Measurements from ENCODE around the gene CDH5.

CDH5 gene

DNA sequence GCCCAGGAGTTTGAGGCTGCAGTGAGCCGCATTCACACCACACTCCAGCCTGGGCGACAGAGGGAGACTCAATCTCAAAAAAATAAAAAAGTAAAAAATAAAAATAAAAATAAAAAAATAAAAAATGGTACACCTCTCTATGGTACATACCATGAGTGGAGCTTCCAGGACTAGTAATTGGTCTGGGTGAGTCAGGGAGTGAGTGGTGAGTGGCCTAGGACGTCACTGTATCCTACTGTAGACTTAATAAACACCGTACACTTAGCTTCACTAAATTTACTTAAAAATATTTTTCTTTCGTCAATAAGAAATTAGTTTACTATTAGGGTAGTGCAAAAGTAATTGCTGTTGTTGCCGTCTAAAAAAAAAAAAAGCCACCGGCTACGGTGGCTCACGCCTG is 9.0 kb downstream of the CDH5 start:
- DNase-seq, result no peak

DNA sequence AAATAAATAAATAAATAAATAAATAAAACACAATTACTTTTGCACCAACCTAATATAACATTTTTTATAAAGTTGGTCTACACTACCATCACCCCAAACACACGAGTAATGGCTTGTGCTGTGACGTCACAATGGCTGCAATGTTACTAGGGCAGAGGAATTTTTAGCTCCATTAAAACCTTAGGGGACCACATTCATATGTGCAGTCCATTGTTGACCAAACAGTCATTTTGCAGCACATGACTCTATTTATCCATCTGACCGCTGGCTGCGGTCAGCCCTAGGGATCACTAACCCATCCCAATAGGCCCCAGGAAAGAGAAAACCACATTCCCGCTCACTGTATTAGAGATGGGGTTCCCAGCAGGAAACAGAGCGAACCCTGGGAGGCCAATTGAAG is 9.6 kb downstream of the CDH5 start:
- DNase-seq, result no peak

DNA sequence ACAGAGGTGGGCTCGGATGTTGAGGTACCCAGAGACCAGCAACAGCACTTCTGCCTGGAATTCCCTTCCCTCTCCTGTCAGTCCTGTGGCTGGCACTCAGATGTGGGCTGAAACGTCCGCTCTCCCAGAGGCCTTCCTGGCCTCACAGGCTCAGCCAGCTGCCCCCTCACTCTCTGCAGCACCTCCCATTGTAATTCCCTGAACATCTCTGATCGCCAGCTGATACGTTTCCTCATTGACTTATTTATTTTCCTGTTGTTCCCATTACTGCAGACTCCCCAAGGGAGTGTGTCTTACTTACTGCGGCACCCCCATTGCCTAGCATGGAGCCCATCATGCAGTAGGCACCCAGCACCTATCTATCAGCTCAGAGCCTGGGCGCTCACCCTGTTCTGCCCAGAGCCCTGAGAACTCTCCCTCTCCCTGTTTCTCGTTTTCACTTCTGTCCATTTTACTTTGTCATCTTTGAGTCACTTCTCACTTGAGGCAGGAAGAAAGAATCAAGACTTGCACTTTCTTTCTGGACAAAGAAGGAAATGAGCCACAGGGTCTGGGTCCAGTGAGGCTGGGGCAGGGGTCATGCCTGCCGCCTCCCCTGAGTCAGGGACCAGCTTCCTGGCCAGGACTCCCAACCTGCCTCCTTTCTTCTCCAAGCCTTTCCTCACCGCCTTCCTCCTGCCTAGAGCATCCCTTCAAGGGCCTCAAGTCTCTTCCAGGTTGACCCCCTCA is 10.2 kb downstream of the CDH5 start:
- DNase-seq, result no peak

DNA sequence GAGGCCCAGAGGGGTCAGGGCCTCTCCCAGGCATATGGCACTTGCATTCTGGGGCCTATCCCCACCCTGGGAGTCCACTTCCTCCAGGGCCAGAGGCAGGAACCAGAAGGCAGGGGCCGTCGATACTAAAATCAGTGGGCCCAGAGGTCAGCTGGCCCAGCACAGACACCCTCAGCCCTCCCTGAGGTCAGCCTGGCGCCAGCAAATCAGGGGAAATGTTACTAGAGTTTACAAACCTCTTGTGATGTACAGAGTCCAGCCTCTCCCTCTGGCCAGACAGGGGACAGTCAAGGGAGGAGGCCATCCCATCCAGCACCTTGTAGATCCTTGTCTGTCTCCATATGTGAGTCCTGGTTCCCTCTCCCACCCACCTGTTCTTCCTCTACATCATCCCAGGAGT is 10.8 kb downstream of the CDH5 start:
- DNase-seq, result no peak

DNA sequence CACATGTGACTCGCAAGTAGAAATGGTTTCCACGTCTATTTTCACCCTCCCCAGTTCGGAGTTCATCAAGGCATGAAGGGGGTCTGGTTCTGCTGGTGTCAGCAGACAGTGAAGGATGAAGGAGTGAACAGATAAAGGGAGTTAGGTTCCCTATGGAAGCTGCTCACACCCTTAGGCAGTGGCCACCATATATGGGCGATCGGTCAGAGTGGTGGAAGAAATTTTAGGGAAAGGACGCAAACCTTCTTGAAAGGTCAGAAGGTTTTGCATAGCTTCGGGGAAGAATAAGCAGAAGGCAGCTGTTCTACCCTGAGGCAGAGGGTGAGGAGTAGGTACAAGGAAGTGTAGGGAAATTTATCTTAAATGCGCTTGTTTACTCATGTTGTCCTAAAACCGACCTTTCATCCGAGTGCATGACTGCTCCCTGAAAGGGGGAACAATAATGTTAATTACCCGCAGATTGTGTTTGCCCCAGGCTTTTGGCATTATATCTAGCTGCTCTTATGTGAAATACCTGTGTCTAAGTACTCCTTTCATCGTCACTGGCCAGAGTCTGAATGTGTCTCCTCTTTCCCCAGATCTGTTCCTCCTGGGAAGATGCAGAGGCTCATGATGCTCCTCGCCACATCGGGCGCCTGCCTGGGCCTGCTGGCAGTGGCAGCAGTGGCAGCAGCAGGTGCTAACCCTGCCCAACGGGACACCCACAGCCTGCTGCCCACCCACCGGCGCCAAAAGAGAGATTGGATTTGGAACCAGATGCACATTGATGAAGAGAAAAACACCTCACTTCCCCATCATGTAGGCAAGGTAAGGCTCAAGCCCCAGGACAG is 12.5 kb downstream of the CDH5 start:
- no peak for DNase-seq

DNA sequence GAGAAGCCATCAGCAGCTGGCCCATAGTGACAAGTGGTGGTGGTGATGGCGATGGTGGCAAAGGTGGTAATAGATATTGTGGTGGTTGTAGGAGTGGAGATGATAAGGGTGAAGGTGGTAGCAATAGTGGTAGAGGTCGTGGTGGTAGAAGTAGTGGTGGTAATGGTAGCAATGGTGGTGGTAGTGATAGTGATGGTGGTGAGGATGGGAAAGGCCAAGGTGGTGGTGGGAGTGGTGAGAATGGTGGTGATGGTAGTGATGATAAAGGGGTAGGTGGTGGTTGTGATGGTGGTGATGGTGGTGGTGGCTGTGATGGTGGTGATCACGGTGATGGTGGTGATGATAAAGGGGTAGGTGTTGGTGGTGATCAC is 13.1 kb downstream of the CDH5 start:
- DNase-seq, result no peak

DNA sequence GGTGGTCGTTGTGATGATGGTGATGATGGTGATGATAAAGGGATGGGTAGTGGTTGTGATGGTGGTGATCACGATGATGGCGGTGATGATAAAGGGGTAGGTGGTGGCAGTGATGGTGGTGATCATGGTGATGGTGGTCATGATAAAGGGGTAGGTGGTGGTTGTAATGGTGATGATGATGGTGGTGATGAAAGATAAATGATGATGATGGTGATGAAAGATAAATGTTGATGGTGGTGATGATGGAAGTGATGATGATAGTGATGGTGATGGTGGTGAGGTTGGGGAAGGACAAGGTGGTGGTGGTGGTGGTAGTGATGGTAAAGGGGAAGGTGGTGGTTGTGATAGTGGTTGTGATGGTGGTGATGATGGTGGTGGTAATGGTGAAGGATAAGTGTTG is 13.9 kb downstream of the CDH5 start:
- DNase-seq, result no peak

DNA sequence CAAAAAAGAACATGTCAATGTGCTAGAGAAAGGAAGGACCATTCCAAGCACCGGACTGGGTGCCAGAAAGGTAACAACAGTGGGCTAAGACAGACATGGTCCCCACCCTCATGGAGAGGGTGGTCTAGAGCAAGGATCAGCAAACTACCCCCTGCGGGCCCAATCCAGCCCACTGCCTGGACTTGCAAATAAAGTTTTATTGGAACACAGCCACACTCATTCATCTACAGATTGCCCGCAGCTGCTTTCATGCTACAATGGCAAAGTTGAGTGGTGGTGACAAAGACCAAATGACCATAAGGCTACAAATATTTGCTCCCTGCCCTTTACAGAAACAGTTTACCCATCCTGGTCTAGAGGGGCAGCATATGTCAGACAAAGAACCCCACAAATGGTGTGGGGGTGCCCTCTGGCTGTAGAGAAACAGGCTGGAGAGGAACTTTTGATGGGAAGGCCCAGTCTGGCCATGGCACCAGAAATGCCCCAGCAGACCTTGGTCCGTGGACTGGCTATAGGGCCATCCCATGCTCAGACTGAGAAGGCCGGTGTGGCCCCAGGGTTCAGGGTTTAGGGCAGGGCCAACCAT is 15.2 kb downstream of the CDH5 start:
- DNase-seq, result no peak

DNA sequence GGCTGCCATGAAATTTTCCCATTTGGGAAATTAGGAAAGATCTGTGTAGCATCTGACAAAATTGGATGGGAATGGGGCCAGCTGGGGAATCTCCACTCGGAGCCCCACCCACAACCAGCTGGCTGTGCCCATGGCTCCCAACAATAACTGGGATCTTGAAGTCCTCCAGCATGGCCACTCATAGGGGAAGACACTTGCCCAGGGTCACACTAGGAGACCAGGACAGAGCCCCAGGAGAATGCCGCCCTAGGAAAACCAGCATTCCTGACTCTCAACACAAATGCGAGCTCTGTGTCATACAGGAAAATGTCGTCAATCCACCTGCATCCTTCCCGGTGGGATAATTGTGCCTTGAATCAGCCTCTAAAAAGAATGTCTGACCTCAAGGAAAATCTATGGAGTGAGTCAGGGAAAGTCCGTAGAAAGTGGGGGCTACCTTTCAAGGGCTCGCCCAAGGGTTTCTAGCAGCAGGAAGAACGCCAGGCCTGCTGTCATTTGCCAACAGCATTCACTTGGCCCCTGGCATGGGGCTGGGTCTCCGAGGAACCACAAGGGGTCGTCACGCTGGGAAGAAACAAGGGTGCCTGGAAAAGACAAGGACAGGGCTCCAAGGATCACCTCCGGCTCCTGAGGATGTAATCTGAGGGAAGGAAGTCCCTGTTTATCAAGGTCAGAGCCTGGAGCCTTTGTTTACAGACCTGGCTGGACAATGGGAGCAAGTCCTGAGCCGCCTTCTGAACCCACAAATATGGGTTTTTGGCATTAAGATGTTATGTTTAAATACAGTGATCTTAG is 15.9 kb downstream of the CDH5 start:
- DNase-seq, result no peak

DNA sequence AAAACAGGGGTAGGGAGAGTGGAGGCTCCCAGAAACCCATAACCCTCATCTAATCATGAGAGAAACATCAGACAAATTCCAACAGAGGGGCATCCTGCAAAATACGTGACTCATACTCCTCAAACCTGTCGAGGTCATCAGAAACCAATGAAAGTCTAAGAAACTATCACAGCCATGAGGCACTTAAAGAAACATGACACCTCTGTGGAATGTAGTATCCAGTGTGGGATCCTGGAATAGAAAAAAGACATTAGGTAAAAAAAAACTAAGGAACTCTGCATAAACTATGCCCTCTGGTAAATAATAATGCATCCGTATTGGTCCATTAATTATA is 16.4 kb downstream of the CDH5 start:
- no peak for DNase-seq

DNA sequence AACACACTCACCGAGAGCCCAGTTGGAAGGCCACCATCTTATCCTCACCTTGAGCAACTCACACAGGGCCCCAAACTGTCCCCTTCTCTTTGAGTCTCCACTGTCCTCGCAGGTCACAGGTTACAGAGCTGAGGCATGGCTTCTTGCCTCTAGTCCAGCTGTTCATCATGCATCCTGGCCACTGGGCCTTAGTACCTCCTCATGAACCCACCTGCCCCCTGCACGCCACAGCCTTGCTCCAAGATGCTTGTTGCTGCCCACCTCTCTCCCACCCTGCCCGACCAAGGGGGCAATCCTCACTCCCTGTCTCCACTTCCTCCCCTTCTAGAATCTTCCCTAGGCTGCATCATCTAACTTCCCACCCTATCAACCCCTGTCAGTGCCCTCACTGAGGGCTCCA is 17.1 kb downstream of the CDH5 start:
- no peak for DNase-seq

DNA sequence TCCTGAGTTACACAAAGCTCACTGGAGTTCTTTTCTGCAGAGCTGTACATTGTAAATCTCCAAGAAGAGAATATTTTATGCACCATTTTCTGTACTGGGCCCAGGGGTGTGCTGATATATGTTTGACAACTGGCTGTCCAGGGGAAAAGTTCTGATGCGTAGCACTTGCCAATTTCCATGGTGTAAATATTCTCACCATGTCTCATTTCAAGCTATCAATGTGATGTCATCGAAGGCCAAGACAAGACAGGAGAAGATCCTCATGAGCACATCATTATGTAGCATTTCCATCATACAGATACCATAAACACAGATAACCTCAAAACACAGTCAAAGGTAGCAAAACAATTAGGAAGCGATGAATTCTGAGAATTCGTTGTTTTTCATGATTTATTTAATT is 18.9 kb downstream of the CDH5 start:
- DNase-seq, result no peak

DNA sequence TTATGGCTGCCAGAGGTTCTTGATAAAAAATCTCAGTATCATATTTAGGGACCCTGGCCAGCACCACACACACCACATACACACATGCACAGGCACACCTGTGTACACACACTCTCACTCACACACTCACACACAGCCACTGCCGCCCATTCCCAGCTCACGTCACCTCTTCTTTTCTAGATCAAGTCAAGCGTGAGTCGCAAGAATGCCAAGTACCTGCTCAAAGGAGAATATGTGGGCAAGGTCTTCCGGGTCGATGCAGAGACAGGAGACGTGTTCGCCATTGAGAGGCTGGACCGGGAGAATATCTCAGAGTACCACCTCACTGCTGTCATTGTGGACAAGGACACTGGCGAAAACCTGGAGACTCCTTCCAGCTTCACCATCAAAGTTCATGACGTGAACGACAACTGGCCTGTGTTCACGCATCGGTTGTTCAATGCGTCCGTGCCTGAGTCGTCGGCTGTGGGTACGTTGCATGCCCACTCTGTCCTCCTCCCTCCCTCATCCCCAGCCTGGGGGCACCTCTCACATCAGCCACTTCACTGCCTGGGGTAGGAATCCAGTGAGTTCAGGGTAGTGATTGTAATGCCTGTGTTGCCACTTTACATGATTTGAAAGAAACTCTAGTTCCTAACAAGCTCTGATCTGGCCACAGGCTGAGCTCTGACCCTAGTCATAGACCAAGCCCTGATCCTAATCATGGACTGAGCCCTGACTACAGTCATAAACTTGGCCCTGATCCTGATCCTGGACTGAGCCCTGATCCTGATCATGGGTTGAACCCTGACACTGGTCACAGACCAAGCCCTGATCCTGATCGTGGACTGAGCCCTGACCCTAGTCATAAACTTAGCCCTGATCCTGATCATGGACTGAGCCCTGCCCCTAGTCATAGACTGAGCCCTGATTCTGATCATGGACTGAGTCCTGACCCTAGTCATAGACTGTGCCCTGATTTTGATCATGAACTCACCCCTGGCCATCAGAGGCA is 20.4 kb downstream of the CDH5 start:
- no peak for DNase-seq

DNA sequence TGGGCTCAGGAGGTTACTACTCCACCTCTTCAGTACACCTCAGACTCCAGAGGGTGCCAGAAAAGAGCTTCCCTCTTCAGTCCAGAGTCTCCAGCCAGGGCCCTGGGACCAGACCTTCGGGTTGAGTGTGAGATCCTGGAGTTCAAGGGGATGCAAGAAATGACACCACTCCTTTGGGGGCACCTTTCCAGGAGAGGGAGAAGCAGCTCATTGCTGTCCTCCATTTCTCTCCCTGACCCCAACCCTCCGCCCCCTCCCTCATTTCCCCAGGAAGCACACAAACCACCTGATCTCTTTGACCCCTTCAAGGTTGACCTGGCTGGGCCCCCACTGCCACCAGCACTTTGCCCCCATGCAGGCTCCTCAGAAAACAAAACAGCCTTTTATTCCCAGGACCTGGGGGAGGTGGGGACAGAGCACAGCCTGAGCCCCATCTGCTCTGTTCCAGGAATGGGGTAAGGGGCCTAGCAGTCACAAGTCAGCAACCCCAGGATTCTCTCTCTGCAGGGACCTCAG is 21.4 kb downstream of the CDH5 start:
- no peak for DNase-seq

DNA sequence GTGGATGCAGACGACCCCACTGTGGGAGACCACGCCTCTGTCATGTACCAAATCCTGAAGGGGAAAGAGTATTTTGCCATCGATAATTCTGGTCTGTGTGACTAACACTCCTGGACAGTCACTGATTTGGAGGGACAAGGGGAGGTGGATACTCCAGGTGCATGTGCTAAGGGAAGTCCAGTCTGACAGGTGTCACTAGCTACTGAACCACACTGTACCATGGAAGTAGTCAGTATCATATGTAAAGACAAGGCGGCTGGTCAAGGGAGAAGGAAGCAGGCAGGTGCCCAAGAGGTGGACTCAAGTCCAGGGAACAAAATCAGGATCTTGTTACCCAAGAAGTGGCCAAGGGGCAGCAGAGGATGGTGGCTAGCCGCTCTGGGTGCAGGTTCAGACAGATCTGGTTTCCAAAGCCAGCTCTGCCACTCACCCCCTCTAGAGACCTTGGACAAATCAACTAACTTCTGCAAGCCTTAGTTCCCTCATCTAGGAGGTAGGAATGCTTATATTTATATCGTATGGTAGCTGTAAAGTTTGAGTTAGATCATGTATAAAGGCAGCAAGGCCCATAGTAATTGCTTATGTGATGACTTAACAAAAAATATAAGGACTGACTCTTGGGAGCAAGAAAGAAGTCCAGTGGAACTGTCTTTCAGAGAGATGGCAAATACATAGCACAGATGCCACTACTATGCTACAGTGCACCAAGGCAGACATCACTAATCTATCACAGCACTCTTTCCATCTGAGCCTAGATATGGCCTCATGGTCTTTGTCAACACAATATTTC is 22.1 kb downstream of the CDH5 start:
- no peak for DNase-seq

DNA sequence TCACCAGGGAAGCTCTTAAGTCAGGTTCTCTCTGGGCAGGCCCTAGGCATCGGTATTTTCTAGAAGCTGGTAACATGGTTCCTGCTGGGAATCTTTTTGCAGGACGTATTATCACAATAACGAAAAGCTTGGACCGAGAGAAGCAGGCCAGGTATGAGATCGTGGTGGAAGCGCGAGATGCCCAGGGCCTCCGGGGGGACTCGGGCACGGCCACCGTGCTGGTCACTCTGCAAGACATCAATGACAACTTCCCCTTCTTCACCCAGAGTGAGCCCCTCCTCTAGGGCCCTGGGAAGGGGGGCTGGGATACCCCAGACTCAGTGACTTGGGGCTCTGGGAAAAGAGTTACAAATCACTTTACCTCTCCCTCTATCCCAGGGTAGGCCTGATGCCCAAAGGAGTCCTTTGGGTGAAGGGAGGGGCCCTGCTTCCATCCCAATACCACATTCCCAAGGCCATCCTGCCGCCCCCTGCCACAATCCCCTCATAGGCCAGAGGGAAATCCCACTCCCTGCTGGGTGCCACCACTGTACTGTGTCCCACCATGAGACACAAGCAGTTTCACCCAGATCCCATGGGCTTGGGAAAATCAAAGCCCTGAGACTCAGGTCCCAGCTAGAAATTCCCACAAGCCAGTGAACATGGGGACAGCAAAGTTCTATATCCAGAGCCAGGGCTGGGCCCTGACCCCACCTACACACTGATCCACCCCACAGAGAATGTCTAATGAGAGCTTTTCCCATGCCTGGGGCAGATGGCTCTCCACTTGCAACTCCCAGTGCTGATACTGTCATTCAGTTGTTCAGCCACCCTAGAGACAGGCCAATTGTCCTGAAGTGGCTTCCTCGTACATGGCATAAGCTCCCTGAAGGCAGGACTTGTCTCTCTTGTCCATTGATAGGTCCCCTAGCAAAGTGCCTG is 23.0 kb downstream of the CDH5 start:
- no peak for DNase-seq

DNA sequence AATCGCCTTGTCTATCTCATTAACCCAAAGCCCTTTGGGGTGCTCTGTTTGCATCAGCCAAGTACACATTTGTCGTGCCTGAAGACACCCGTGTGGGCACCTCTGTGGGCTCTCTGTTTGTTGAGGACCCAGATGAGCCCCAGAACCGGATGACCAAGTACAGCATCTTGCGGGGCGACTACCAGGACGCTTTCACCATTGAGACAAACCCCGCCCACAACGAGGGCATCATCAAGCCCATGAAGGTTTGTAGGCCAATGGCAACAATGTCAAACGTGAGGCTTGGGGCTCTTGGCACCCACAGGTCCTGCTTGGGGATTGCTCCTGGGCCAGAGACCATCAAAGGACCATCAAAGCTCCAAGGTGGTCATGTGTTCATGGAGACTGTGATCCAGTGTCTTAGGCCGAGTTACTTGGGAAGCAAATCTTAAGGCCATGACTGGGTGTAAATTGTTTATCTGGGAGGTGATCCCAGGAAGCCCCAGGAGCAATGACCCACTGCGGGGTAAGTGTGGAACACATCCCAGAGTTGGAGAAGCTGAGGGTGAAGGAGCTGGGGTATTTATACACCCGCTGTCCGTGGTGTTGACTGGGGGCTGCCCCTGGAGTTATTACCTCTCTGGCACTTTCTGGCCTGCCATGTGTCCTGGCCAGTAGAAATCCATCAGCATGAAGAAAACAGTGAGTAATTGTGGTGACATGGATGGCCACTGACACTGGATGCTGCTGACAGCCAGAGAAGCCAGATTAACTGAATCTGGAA is 24.0 kb downstream of the CDH5 start:
- DNase-seq, result no peak

DNA sequence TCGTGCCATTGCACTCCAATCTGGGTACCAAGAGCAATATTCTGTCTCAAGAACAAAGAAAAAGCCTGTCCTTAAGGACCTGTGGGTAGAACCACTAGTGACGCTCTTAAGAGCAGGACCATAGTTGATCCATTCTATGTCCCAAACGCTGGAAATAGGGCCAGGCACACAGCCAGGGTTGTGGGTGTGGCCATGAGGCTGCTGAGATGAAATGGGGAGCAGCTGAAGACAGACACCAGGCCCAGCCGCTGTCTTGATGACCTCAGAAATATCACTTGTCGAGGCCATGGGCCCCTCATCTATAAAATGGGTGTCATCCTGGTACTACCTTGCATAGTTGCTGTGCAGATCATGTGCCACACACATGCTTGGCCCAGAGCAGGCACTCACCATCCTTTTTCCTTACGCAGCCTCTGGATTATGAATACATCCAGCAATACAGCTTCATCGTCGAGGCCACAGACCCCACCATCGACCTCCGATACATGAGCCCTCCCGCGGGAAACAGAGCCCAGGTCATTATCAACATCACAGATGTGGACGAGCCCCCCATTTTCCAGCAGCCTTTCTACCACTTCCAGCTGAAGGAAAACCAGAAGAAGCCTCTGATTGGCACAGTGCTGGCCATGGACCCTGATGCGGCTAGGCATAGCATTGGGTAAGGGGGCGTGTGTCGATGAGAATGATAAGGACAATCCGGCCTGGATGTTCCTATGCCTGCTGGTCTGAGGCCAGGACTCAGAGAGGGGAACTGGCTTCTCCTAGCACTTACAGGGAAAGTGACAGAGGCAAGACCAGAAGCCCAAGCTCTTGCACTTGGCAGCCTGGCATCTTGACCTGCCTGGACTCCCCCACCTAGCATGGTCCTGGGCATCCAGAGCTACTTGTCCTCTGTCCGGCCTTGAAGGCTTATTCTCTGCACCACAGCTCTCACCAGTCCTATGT is 25.5 kb downstream of the CDH5 start:
- DNase-seq, result no peak
